ENCODE results near the gene SPPL3. TPM values are rescaled to one million over a fixed set of nuclear protein-coding genes. Genes with fewer than 3 reads are reported as not detected.

SPPL3 gene
- total RNA-seq, 4 donors from 2014 or later, result 25.5 to 30.4 (median 29.0) TPM

DNA sequence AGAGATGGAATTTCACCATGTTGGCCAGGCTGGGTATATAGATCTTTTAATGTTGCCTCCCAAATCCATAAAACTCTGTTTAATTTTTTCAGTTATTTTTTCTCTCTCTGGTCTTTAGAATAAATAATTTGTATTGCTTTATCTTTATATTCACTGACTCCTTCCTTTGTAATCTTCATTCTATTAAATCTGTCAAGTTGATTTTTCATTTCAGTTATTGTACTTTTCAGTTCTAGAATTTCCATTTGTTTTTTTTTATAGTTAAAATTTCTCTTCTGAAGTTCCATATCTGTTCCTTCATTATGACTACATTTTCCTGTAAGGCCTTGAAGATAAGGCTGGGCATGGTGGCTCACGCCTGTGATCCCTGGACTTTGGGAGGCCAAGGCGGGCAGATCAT, 13.6 kb upstream of the SPPL3 start:
- H3K36me3 ChIP-seq, result no peaks in the 10 kb centered on the region
- WGBS, 2 donors, result 91 to 98% methylated on average over 2 of the region's 2 CpGs
- H3K27me3 ChIP-seq, result no peaks in the 10 kb centered on the region
- no peak for DNase-seq (ENCODE audit: low spot score in 2 of 2)
- H3K4me3 ChIP-seq, result no peak overlapping the region
- H3K9me3 ChIP-seq, result peaks cover 0 to 30% (median 8%) of the 10 kb centered on the region in 4 donors
- no peak overlapping the region for H3K27ac ChIP-seq
- no peaks in the 10 kb centered on the region for H3K4me1 ChIP-seq
- TF ChIP-seq POLR2A (IDR thresholded peaks at IDR 0.05), result no peak
- TF ChIP-seq EP300 (IDR thresholded peaks at IDR 0.05), result no peak
- TF ChIP-seq, protein P1, sequence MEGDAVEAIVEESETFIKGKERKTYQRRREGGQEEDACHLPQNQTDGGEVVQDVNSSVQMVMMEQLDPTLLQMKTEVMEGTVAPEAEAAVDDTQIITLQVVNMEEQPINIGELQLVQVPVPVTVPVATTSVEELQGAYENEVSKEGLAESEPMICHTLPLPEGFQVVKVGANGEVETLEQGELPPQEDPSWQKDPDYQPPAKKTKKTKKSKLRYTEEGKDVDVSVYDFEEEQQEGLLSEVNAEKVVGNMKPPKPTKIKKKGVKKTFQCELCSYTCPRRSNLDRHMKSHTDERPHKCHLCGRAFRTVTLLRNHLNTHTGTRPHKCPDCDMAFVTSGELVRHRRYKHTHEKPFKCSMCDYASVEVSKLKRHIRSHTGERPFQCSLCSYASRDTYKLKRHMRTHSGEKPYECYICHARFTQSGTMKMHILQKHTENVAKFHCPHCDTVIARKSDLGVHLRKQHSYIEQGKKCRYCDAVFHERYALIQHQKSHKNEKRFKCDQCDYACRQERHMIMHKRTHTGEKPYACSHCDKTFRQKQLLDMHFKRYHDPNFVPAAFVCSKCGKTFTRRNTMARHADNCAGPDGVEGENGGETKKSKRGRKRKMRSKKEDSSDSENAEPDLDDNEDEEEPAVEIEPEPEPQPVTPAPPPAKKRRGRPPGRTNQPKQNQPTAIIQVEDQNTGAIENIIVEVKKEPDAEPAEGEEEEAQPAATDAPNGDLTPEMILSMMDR (IDR thresholded peaks at IDR 0.05), result no peak

DNA sequence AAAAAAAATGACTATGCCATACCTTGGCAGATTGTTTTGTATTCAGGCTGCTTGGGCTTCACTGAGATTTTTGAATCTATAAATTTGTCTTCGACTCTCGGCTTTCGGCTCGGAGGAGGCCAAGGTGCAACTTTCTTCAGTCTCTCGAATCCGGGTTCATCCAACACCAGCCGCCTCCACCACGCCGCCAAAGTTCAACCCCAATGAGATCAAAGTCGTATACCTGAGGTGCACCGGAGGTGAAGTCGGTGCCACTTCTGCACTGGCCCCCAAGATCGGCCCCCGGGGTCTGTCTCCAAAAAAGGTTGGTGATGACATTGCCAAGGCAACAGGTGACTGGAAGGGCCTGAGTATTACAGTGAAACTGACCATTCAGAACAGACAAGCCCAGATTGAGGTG, 12.4 kb upstream of the SPPL3 start:
- WGBS, 2 donors, result 96 to 99% methylated on average over 14 of the region's 14 CpGs

DNA sequence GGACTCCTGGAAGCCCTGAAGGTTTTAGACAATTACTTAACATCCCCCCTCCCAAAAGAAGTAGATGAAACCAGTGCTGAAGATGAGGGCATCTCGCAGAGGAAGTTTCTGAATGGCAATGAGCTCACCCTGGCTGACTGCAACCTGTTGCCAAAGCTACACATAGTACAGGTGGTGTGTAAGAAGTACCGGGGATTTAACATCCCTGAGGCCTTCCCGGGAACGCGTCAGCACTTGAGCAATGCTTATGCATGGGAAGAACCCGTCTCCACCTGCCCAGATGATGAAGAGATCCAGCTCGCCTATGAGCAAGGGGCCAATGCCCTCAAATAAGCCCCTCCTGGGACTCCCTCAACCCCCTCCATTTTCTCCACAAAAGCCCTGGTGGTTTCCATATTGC, 10.6 kb upstream of the SPPL3 start:
- 87% methylated on average over 7 of the region's 7 CpGs for WGBS, 2 donors
- Histone ChIP-seq H3K36me3 (no peaks in the 10 kb centered on the region), H3K27ac (no peak overlapping the region), H3K4me3 (no peak overlapping the region), H3K27me3 (no peaks in the 10 kb centered on the region), H3K9me3 (peaks cover 0 to 30% (median 8%) of the 10 kb centered on the region in 4 donors), H3K4me1 (no peaks in the 10 kb centered on the region)
- no peak for TF ChIP-seq EP300 (IDR thresholded peaks at IDR 0.05)
- TF ChIP-seq, protein P1 (IDR thresholded peaks at IDR 0.05), result no peak
- no peak for TF ChIP-seq POLR2A (IDR thresholded peaks at IDR 0.05)
- no peak for DNase-seq (ENCODE audit: low spot score in 2 of 2)

More for the DNA sequence above, 12.4 kb upstream of the SPPL3 start:
- no peaks in the 10 kb centered on the region for H3K36me3 ChIP-seq
- H3K27me3 ChIP-seq, result no peaks in the 10 kb centered on the region
- no peaks in the 10 kb centered on the region for H3K4me1 ChIP-seq
- no peak overlapping the region for H3K4me3 ChIP-seq
- peaks cover 0 to 30% (median 8%) of the 10 kb centered on the region in 4 donors for H3K9me3 ChIP-seq
- H3K27ac ChIP-seq, result no peak overlapping the region
- no peak for DNase-seq (ENCODE audit: low spot score in 2 of 2)
- TF ChIP-seq POLR2A (IDR thresholded peaks at IDR 0.05) (no peak), EP300 (IDR thresholded peaks at IDR 0.05) (no peak)
- TF ChIP-seq, protein P1 (IDR thresholded peaks at IDR 0.05), result no peak

DNA sequence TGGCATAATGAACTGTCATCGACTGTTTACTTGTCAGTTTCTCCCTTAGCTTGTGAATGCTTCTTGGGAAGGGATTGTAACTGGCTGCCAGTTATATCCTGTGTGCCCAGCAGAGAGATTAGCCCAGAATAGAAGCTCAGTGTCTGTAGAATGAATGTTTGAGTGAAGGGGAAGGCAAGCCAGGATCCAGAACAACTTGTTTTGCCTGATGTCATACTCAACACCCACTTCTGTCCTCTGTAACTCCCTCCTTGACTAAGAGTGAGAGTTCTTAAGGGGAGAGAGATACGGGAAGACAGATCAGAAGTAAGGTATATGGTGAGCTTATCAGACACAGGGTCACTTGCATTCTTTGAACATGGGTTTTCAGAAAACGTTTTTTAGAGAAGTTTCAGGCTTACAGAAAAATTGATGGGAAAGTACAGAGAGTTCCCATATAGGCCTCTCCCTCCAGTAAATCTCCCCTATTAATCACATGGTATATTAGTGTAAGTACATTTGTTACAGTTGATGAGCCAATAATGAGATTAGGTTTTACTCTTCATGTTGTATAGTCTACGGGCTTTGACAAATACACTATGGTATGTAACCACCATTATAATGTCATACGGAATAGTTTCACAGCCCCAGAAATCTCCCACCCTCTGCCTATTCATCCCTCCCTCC, 5.6 kb upstream of the SPPL3 start:
- peaks cover 0 to 13% (median 0%) of the 10 kb centered on the region in 4 donors for H3K4me1 ChIP-seq
- H3K27ac ChIP-seq, result no peak overlapping the region
- no peak overlapping the region for H3K4me3 ChIP-seq
- DNase-seq (ENCODE audit: low spot score in 2 of 2), result no peak
- H3K36me3 ChIP-seq, result no peaks in the 10 kb centered on the region
- H3K27me3 ChIP-seq, result no peaks in the 10 kb centered on the region
- no peaks in the 10 kb centered on the region for H3K9me3 ChIP-seq
- WGBS, 2 donors, result 70 to 77% methylated on average over 5 of the region's 5 CpGs
- TF ChIP-seq POLR2A (IDR thresholded peaks at IDR 0.05), result no peak
- TF ChIP-seq, protein P1 (IDR thresholded peaks at IDR 0.05), result no peak
- no peak for TF ChIP-seq EP300 (IDR thresholded peaks at IDR 0.05)

DNA sequence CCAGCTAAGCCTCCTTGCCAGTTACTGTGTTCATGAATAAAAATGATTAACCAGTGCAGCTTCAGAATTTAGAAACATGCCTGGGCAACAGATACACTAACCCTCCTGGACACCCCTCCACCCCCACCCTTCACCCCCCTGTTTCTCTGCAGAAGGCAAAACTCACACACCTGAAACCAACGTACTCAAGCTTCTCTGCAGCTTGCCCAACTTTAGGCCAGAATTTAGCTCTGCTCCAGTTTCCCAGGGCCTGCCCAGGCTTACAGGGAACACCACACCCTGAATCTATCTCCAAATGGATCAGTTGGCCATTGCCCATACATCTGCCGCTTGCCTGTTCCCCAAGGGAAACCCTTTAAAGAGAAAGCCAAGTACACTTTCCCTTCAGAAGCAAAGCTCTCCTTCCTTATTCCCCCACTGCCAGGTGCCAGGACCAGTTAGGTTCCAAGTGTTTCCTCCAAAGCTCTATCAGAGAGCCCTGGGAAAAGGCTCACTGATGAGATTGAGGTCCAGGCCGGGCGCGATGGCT, 1.8 kb upstream of the SPPL3 start:
- Histone ChIP-seq H3K36me3 (no peaks in the 10 kb centered on the region), H3K9me3 (no peaks in the 10 kb centered on the region), H3K4me1 (peaks cover 0 to 35% (median 14%) of the 10 kb centered on the region in 4 donors), H3K27ac (no peak overlapping the region), H3K27me3 (no peaks in the 10 kb centered on the region), H3K4me3 (no peak overlapping the region)
- DNase-seq (ENCODE audit: low spot score in 2 of 2), result no peak
- TF ChIP-seq POLR2A (IDR thresholded peaks at IDR 0.05) (no peak), EP300 (IDR thresholded peaks at IDR 0.05) (no peak)
- TF ChIP-seq, protein P1 (IDR thresholded peaks at IDR 0.05), result no peak
- WGBS, 2 donors, result 81 to 85% methylated on average over 5 of the region's 5 CpGs

Data from tibial nerve (tissue), 4 donors.